CD4-positive, alpha-beta T cell treated with Interleukin-17A for 4 hours (primary cell): ENCODE data around the gene NLN.
"Not testable (repeated sequence)": the region's sequence is repeated elsewhere in the genome, so short reads cannot be mapped to it uniquely, and the experiment has no call there.

Experiments
- DNase-seq: peaks from one replicate; pipeline ENCODE4 v3.0.0-alpha.2; 2020; ENCODE audit warnings: mixed read lengths

The NLN gene

DNA sequence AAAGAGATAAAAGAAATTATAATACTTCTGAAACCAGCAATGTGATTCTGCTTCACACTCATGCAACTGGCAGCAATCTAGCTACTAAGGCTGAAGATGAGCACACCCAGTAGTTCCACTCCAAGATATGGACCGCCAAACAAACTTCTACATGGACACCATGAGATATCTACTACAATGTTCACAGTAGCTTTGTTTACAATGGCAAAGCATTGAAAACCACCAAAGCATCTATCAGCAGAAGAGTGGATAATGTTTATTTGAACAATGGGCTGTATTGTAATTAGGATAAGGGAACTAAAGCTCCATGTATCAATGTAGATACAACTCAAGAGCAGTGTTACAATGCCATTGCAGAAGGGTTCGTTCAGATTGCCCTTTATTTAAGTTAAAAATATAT lies 113.2 kb downstream of the NLN start:
- no peak for DNase-seq

DNA sequence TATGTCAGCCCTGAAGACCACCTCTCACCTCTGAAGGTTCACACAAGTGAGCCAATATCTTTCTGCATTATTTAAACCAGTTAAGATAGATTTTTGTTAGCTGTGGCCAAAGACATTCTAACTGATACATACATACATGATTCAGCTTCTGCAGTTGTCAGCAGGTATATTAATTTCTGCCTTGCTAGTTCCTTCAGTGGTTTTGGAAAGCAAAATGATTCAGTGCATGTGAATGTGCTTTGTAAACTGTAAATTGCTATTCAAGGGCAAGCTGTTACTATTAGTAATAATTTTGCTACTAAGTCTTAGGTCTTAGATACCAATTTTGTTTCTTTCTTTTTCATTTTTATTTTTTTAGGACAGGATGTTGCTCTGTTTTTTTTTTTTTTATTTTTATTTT lies 115.1 kb downstream of the NLN start:
- DNase-seq: no peak

DNA sequence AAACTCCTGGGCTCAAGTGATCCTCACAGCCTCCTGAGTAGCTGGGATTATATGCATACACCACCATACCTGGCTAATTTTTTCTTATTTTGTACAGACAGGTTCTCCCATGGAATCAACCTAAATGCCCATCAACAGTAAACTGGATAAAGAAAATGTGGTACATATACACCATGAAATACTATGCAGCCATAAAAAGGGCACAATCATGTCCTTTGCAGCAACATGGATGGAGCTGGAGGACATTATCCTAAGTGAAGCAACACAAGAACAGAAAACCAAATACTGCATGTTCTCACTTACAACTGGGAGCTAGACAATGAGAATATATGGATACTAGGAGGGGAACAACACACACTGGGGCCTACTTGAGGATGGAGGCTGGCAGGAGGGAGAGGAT lies 117.2 kb downstream of the NLN start:
- not testable (repeated sequence) for DNase-seq

DNA sequence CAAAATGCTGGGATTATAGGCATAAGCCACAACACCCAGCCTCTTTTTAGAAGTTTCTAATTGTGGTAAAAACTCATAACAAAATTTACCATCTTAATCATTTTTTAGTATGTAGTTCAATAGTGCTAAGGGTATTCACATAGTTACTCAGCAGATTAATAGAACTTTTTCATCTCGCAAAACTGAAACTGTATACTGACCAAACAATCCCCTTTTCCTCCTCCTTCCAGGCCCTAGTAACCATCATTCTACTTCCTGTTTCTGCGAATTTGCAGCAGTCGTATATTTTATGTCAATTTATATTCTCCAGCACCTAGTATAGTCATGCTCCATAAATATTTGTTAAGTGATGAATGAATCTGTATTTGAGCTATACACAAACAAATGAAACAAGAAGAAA lies 118.1 kb downstream of the NLN start:
- no peak for DNase-seq

DNA sequence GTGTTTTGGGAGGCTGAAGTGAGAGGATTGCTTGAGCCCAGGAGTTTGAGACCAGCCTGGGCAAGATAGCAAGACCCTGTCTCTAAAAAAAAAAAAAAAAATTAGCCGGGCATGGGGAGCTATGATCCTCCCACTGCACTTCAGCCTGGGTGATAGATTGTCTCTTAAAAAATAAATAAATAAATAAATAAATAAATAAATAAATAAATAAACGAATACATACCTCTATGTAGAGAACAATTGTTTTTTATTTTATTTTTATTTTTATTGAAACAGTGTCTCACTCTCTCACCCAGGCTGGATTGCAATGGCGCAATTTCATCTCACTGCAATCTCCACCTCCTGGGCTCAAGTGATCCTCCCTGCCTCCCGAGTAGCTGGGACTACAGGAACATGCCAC lies 122.8 kb downstream of the NLN start:
- DNase-seq: not testable (repeated sequence)

DNA sequence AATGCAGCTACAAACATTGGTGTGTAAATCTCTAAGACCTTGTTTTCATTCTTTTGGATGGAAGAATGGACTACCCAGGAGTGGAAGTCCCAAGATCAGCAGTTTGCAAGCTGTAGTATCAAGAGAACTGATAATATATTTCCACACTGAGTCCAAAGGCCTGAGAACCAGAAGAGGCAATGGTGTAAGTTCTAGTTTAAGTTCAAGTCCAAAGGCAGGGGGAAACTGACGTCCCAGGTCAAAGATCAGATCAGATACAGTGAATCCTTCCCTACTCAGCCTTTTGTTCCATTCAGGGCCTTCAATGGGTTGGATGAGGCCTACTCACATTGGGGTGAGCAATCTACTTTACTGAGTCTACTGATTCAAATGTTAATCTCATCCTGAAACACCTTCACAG lies 124.1 kb downstream of the NLN start:
- DNase-seq: no peak

DNA sequence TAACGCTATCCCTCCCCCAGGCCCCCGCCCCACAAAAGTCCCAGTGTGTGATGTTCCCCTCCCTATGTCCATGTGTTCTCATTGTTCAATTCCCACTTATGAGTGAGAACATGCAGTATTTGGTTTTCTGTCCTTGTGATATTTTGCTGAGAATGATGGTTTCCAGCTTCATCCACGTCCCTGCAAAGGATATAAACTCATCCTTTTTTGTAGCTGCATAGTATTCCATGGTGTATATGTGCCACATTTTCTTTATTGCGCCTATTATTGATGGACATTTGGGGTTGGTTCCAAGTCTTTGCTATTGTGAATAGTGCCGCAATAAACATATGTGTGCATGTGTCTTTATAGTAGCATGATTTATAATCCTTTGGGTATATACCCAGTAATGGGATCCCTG lies 125.0 kb downstream of the NLN start:
- not testable (repeated sequence) for DNase-seq

DNA sequence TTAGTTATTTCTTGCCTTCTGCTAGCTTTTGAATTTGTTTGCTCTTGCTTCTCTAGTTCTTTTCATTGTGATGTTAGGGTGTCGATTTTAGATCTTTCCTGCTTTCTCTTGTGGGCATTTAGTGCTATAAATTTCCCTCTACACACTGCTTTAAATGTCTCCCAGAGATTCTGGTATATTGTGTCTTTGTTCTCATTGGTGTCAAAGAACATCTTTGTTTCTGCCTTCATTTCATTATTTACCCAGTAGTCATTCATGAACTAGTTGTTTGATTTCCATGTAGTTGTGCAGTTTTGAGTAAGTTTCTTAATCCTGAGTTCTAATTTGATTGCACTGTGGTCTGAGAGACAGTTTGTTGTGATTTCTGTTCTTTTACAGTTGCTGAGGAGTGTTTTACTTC lies 127.9 kb downstream of the NLN start:
- not testable (repeated sequence) for DNase-seq

DNA sequence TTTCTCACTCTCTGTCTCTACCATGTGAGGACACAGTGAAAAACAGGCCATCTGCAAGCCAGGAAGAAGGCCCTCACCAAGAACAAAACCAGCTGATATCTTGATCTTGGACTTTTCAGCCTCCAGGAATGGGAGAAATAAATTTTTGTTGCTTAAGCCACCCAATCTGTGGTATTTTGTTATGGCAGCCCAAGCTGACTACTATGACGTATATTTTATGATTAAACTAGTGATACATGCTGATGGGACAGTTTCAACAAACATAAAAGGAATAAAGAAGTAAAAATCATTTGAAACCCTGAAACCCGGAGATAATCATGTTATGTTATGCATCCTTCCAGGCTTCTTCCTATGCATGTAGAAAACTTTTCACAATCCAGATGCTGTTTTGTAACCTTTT lies 132.9 kb downstream of the NLN start:
- DNase-seq: no peak

DNA sequence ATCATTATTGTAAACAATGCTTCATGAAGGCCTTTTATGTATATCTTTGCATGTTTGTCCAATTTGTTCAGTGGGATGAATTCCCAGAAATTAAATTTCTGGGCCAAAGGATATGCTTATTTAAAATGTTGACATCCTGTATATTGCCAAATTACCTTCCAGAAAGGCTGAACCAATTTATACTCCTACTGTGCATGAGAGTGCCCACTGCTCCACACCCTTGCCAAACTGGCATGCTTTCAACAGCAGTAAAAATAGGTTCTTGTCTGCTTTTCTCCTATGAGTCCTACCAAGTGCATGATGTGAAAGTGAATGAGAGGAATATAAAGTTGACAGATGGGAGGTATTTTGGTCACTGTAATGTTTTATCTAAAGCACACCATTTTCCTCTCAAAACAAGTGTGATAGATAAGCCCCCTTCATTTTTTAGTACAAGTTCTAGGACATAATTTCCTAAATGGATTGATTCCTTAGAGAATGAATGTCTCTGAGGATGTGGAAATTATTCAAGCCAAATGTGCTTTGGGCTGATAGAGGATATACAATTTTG lies 133.8 kb downstream of the NLN start:
- DNase-seq: no peak

DNA sequence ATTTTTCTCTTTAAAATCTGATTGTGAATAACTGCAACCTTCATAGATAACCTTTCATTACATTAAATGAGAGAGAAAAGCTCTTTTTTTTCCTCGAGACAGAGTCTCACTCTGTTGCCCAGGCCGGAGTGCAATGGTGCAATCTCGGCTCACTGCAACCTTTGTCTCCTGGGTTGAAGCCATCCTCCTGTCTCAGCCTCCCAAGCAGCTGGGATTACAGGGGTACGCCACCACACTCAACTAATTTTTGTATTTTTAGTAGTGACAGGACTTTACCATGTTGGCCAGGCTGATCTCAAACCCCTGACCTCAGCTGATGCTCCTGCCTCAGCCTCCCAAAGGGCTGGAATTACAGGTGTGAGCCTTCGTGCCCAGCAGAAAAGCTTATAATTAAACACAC lies 134.5 kb downstream of the NLN start:
- no peak for DNase-seq

DNA sequence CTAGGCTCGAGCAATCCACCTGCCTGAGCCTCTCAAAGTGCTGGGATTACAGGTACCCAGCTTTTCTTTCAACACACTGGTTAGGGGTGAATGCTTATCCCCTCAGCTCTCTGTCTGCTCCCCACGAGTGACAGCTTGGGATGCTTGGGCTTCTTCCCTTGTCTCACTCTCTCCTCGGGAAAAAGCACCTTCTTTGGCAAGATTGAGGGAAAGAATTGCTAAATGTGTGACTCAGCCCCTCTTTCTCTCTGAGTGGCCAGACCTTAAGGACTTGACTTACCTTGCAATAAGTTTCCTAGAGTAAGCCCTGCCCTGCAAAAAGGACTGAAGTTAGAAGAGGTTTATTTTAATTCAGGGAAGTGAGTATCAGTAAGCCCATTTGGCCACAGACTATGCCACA lies 136.3 kb downstream of the NLN start:
- DNase-seq: no peak

DNA sequence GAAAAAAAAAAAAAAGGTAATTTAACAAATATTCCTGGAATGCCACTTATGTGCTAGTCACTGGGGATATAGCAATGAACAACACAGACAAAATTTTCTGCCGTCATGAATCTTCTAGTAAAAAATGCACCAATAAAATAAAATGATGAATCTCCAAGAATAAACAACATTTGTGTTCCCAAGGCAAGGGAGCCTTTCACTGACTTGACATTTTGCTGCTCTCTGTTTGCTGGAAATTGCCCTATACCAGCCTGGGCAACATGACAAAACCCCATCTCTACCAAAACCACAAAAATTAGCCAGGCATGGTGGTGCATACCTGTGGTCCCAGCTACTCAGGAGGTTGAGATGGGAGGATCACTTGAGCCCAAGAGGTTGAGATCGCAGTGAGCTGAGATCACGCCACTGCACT lies 139.8 kb downstream of the NLN start:
- DNase-seq: no peak

DNA sequence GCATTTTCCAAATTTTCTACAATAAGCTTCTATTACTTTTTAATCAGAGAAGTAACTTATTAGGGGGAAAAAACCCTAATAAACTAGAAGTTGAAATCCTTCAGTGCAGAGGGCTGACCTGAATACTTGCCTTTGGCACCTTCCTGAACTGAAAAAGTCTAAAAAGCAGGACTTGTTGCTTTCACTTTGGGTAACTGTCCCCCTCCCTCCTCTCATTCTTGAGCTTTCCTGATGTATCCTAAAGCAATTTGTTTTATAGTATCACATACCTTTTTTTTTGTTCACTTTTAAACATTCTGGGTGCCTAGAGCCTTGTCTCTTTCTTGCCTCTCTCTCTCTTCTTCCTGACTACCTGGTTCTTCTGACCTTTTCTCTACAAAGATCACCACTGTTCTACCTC lies 140.4 kb downstream of the NLN start:
- DNase-seq: no peak

DNA sequence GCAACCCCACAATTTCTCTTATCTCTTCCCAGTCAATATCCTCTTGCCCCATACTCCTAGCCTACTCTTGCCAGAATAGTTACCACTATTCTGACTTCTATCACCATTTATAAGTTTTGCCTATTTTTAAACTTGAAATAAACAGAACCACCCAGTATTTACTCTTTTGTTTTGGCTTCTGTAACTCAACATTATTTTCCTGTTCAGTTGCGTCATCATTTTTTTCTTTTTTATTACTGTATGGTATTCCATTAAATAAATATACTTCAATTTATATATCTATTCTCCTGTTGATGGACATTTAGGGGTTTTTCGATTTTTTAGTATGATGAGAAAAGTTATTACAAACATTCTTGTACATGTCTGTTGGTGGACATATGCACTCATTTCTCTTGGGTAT lies 141.7 kb downstream of the NLN start:
- DNase-seq: no peak

DNA sequence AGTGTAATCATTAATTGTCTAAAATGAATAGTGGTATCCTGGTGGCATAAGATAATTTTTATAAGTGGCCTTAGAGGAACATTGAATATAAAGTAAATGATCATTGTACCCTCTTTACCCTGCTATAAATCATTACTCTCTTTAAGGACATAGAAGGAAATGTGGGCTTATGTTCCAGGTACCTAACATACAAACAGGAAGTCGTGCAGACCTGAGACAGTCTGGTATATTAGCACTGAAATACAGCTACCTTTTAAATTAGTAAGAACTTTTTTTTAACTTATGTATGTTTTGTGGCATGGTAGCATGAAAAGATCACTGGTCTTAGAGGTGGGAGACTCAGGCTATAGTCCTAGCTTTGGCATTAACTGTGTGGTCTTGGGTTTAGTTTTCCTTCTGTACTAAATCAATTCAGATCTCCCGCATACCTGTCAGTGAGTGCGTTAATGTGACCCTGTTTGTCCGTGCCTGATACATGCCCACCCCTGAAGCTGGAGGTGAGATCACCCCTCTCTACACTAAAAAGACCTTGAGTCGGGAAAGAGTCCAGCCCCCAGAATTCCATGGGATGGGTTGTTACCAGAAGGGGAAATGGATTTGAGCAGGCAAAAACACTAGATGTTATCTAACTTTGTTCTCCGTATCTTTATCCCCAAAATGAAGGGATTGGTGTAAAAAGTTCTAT lies 145.0 kb downstream of the NLN start:
- DNase-seq: peak; percentile 55

DNA sequence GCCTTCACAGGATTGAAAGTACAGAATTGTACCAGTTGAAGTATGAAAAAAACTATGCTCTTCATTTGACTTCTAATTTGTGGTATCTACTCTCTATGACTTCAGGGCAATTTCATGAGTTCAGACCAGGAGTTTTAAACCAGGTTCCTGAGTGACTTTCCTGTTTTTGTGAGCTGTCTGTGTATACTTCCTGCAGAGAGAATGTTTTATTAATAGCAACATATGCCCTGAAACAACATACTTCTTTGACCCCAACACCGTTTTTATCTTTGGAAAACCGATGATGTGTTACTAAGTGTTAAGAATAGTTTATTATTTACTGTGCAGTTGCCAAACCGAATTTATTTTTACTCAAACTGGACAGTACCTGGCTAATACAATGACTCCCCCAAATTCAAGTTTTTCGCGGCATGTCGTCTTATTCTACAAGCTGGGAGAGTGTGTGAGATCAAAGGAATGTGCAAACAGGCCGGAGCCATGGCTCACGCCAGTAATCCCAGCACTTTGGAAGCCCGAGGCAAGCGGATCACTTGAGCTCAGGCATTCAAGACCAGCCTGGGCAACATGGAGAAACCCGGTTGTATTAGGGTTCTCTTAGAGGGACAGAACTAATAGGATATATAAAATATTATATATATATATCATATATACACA lies 145.7 kb downstream of the NLN start:
- peak; percentile 14 for DNase-seq

DNA sequence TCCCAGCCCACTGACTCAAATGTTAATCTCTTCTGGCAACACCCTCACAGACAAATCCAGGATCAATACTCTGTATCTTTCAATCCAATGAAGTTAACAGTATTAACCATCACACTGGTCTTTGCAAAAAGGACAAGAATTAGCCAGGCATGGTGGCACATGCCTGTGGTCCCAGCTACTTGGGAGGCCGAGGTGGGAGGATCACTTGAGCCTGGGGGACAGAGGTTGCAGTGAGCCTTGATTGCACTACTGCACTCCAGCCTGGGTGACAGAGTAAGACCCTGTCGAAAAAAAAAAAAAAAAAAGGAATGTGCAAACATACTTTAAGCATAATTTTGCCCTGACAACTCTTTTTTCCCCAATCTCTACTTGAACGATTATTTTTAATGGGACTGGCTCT lies 146.5 kb downstream of the NLN start:
- no peak for DNase-seq

DNA sequence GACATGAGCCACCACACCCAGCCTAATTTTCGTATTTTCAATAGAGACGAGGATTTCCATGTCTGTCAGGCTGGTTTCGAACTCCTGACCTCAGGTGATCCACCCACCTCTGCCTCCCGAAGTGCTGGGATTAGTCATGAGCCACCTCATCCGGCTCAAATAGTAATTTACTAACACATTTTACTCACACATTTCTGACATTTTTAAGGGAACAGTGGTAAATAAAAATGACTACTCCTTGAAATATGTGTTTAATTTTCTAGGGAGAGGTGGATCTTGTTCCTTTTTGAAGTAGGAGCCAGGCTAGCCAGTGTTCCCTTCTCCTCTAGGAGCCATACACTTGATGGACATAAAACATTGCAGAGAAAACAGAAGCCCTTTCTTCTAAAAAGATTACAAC lies 149.2 kb downstream of the NLN start:
- DNase-seq: no peak

DNA sequence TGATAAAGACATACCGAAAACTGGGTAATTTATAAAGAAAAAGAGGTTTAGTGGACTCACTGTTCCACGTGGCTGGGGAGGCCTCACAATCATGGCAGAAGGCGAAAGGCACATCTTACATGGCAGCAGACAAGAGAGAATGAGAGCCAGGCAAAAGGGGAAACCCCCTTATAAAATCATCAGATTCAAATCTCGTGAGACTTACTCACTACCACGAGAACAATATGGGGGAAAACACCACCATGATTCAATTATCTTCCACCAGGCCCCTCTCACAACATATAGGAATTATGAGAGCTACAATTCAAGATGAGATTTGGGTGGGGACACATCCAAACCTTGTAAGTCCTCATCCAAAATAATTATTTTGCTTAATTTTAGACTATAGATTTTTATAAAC lies 149.8 kb downstream of the NLN start:
- not testable (repeated sequence) for DNase-seq

DNA sequence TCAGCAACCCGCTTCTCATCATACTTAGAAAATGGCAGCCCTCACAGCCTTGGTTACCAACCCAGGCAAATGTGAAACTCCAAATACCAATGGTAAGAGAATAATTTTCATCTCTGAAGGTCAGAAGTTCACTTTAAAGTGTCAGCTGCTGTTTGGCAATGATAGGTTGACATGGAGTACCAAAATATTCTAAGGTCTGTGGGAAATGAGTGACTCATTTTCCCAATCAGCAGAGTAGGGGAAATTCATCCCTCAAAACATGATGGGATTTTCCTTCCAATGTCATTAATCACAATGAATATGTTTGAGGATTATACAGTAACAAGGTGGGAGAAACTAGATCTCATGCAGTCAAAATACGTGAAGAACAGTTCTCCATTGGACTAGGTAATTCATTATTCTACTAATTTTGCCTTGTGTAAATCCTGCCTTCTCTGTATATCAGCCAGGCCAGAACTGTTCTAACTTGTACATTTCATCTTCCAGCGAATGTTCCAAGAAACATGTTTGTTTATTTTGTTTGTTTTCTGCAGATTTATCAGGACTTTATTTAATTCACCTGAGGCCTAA lies 151.3 kb downstream of the NLN start:
- DNase-seq: no peak

DNA sequence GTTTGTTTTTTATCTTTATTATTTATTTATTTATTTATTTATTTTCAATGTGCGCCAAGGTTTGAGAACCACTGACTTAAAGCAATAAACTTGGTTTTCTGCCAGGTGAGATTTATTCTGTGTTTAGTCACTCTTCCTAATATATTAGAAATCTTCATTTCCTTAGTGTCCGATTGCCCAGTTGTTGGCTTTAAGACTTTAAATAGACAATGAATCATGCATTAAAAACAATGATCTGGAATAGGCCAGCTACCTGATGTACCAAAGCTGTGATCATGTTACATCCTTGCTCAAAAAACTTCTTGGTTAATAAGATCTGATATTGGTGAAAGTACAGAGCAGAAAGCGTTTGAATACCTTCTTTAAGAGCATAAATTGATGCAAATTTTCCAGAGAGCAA lies 152.2 kb downstream of the NLN start:
- no peak for DNase-seq

DNA sequence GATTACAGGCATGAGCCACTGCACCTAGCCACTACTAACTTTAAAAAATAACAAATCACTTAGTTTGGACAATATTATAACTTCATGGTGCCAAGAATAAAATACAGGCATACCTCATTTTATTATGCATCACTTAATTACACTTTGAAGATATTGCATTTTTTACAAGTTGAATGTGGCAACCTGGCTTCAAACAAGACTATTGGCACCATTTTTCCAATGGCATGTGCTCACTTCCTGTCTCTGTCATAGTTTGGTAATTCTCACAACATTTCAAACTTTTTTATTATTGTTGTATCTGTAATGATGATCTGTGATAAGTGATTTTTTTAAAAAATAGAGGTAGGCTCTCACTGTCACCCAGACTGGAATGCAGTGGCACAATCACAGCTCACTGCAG lies 154.5 kb downstream of the NLN start:
- DNase-seq: no peak

DNA sequence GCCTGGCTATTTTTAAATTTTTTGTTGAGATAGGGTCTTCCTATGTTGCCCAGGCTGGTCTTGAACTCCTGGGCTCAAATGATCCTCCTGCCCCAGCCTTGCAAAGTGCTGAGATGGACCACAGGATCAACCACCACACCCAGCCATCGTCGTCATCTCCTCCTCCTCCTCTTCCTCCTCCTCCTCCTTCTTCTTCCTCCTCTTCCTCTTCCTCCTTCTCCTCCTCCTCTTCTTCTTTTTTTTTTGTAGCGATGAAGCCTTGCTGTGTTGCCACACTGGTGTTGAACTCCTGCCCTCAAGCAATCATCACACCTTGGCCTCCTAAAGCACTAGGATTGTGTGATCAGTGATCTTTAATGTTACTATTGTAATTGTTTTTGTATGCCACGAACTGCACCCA lies 155.0 kb downstream of the NLN start:
- no peak for DNase-seq
